Liver (tissue), 3 donors: Measurements from ENCODE around the gene DMAC2.
"Not testable (repeated sequence)": the region's sequence is repeated elsewhere in the genome, so short reads cannot be mapped to it uniquely, and the experiment has no call there.

ENCODE experiments used
- CTCF ChIP-seq: fragments of 150-350 bp; IDR thresholded peaks from 2 replicates; pipeline ENCODE4 v1.5.1; 2017; ENCODE audit warnings: improper control_type of control experiment, low read depth, low read length; ENCODE audit not compliant: missing input control
- NR2F2 ChIP-seq: IDR thresholded peaks from 2 replicates; pipeline ENCODE4 v1.6.1; 2016; ENCODE audit warnings: antibody characterized with exemption
- donor health status: healthy.
- donor health status: healthy.

- TF ChIP-seq CTCF, NR2F2: not testable (repeated sequence)
Observed at GRCh38 chr19:41381536-41381935, 58.2 kb downstream of the DMAC2 start.
